Measurements from ENCODE around the gene LSM2. TPM values are rescaled to one million over a fixed set of nuclear protein-coding genes. Genes with fewer than 3 reads are reported as not detected.

LSM2 gene
- total and polyA plus RNA-seq, 9 of the 15 experiments (the other 6 are each of a cell fraction or from before 2014, with no cell fraction given), result 154 to 407 (median 223) TPM

DNA sequence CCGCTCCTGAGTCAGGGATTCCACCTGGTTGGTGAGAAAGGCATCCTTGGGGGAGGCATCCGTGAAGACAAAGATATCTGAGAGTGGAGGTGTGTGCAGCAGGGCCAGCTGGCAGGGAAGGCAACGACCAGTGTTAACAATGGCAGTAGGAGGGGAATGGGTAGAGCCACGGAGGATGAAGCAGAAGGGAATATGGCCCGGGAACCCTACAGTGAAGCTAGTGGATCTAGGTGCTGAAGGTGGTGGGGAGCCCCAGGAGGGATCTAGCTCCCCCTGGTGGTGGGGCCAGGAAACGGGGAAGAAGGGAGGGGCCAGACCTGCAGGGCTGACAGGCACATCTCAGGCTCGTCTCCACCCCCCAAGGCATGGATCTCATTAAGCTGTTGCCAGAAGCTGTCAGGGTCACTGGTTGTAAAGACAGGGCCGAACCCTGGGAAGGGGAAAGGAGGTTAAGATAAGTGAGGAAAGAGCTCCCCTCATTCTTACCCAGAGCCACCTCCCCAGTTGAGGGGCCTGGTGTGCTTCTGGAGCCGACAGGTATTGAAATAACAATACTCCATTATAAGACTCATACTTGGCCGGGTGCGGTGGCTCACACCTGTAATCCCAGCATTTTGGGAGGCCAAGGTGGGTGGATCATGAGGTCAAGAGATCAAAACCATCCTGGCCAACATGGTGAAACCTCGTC, 36.9 kb downstream of the LSM2 start (continued):
- TF ChIP-seq RB1 (IDR thresholded peaks at IDR 0.05; ENCODE audit: low read depth) (peak; percentile 98), HDAC1 (IDR thresholded peaks at IDR 0.05) (peak in 1 of 2 experiments; percentile 78; a peak in 1 of 4 replicates), SIRT6 (IDR thresholded peaks at IDR 0.05; ENCODE audit: low read depth, low read length) (no peak), TSHZ1 (CRISPR knock-in tag; IDR thresholded peaks at IDR 0.05) (no peak), SMAD2 (IDR thresholded peaks at IDR 0.05; ENCODE audit: low read depth, low read length) (no peak), TAL1 (IDR thresholded peaks at IDR 0.05) (no peak), ZNF140 (CRISPR knock-in tag; IDR thresholded peaks at IDR 0.05) (no peak), CEBPG (CRISPR knock-in tag; IDR thresholded peaks at IDR 0.05) (no peak), CEBPG (tag; conservative IDR thresholded peaks at IDR 0.05 in 1 of 2, IDR thresholded peaks at IDR 0.05 in 1 of 2) (no peak), ZBTB40 (IDR thresholded peaks at IDR 0.05) (no peak), ZBTB40 (CRISPR knock-in tag; IDR thresholded peaks at IDR 0.05) (no peak; the same call in 1 of the 2 replicates)
- TF ChIP-seq, protein P1, sequence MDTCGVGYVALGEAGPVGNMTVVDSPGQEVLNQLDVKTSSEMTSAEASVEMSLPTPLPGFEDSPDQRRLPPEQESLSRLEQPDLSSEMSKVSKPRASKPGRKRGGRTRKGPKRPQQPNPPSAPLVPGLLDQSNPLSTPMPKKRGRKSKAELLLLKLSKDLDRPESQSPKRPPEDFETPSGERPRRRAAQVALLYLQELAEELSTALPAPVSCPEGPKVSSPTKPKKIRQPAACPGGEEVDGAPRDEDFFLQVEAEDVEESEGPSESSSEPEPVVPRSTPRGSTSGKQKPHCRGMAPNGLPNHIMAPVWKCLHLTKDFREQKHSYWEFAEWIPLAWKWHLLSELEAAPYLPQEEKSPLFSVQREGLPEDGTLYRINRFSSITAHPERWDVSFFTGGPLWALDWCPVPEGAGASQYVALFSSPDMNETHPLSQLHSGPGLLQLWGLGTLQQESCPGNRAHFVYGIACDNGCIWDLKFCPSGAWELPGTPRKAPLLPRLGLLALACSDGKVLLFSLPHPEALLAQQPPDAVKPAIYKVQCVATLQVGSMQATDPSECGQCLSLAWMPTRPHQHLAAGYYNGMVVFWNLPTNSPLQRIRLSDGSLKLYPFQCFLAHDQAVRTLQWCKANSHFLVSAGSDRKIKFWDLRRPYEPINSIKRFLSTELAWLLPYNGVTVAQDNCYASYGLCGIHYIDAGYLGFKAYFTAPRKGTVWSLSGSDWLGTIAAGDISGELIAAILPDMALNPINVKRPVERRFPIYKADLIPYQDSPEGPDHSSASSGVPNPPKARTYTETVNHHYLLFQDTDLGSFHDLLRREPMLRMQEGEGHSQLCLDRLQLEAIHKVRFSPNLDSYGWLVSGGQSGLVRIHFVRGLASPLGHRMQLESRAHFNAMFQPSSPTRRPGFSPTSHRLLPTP (IDR thresholded peaks at IDR 0.05; ENCODE audit: borderline replicate concordance, extremely low read depth, insufficient read length), result no peak
